Endothelial cell of umbilical vein (primary cell): ENCODE data around the gene GAST. TPM values are rescaled to one million over a fixed set of nuclear protein-coding genes. Genes with fewer than 3 reads are reported as not detected.

Source experiments
- BruUV-seq: library from RNA; stranded (reverse); fragments of 400-500 nt; replicated peaks from 2 replicates; lab custom pipeline; 2021; lab: Mats Ljungman, UMichigan
- CTCF ChIA-PET: fragments of 300-600, 350-600 bp; sonication (Branson Sonifier 250); formaldehyde crosslinking; loops from one replicate; lab custom pipeline; 2021; ENCODE audit warnings: antibody characterized with exemption, inconsistent platforms; lab: Charles Lee
- POLR2A ChIA-PET: fragments of 300-600, 350-600 bp; sonication (Branson Sonifier 250); formaldehyde crosslinking; loops from one replicate; lab custom pipeline; 2021; ENCODE audit warnings: antibody characterized with exemption, inconsistent platforms; lab: Charles Lee
- DNase-seq: peaks from one replicate; pipeline ENCODE4 v3.0.0-alpha.2; 2011; ENCODE audit warnings: low read depth, low spot score
- FAIRE-seq: peaks from 2 replicates; lab custom pipeline; 2011; peaks lifted over from hg19 to GRCh38; lab: Jason Lieb, UNC
- H2AFZ ChIP-seq: 2 replicates; pipeline ENCODE4 v1.6.0; 2012; ENCODE audit warnings: low read depth, low read length, control low read depth, inconsistent platforms
- H3K27ac ChIP-seq: 2 replicates; pipeline ENCODE4 v1.5.1; 2011; ENCODE audit warnings: low read depth, mild to moderate bottlenecking, control low read depth, low read length, moderate library complexity; ENCODE audit not compliant: insufficient read depth
- H3K27me3 ChIP-seq, 2 experiments: 2 replicates each; pipeline versions ENCODE4 v1.6.0 to v1.6.1; 2011; ENCODE audit warnings: low read length in 2 of 2, mixed read lengths in 1 of 2; ENCODE audit not compliant: control insufficient read depth in 2 of 2, insufficient read depth in 2 of 2
- H3K36me3 ChIP-seq, 2 experiments: 2 replicates in 1 of 2; 3 replicates in 1 of 2; pipeline ENCODE4 v1.5.1; 2011; ENCODE audit warnings: low read length in 2 of 2, mild to moderate bottlenecking in 1 of 2, moderate library complexity in 1 of 2; ENCODE audit not compliant: control insufficient read depth in 2 of 2, insufficient read depth in 2 of 2; ENCODE audit errors: extremely low read depth in 1 of 2
- H3K4me1 ChIP-seq: 3 replicates; pipeline ENCODE4 v1.5.1; 2011; ENCODE audit warnings: mild to moderate bottlenecking, low read length; ENCODE audit not compliant: control insufficient read depth, insufficient read depth; ENCODE audit errors: extremely low read depth
- H3K4me2 ChIP-seq: 2 replicates; pipeline ENCODE4 v1.6.1; 2011; ENCODE audit warnings: low read length, control low read depth, mixed read lengths; ENCODE audit not compliant: insufficient read depth
- H3K4me3 ChIP-seq, 3 experiments: fragments of 200-600 bp in 1 of 3; sonication (generic), shearing (Covaris generic) in 1 of 3; replicated peaks in 1 of 3; 2 replicates each; pipeline ENCODE4 v1.5.1; 2011 to 2016; ENCODE audit warnings: control low read depth in 3 of 3, low read length in 3 of 3, mild to moderate bottlenecking in 2 of 3, inconsistent platforms in 1 of 3, low read depth in 1 of 3, moderate library complexity in 1 of 3; ENCODE audit not compliant: insufficient read depth in 1 of 3
- H3K79me2 ChIP-seq: 2 replicates; pipeline ENCODE4 v1.6.0; 2012; ENCODE audit warnings: low read length, inconsistent platforms; ENCODE audit not compliant: control insufficient read depth, insufficient read depth
- H3K9ac ChIP-seq: replicated peaks from 2 replicates; pipeline ENCODE3; 2011; ENCODE audit warnings: low read length, control low read depth; ENCODE audit not compliant: insufficient read depth; ENCODE audit errors: extremely low read depth
- H3K9me1 ChIP-seq: replicated peaks from 3 replicates; pipeline ENCODE4 v1.6.0; 2011; ENCODE audit warnings: mild to moderate bottlenecking, low read length; ENCODE audit not compliant: control insufficient read depth, insufficient read depth; ENCODE audit errors: extremely low read depth
- H3K9me3 ChIP-seq: replicated peaks from 2 replicates; pipeline ENCODE4 v1.5.1; 2012; ENCODE audit warnings: low read length, inconsistent platforms; ENCODE audit not compliant: control insufficient read depth, insufficient read depth
- H4K20me1 ChIP-seq: replicated peaks from 2 replicates; pipeline ENCODE3; 2011; ENCODE audit warnings: mild to moderate bottlenecking, low read length; ENCODE audit not compliant: control insufficient read depth, insufficient read depth; ENCODE audit errors: extremely low read depth
- CTCF ChIP-seq, 2 donors: IDR thresholded peaks; 1 replicate in 1 of 2; 2 replicates in 1 of 2; pipeline ENCODE4 v1.5.1; 2011; ENCODE audit warnings: low read length in 2 of 2, mild to moderate bottlenecking in 2 of 2, moderate library complexity in 2 of 2, control low read depth in 1 of 2, inconsistent platforms in 1 of 2, low read depth in 1 of 2; ENCODE audit not compliant: insufficient read depth in 1 of 2; ENCODE audit errors: extremely low read depth in 1 of 2
- EZH2 ChIP-seq: IDR thresholded peaks from 2 replicates; pipeline ENCODE4 v1.6.1; 2012; ENCODE audit warnings: borderline replicate concordance, low read depth, mild to moderate bottlenecking, moderate library complexity, low read length, inconsistent platforms; ENCODE audit not compliant: severe bottlenecking
- FOS ChIP-seq: IDR thresholded peaks from 2 replicates; pipeline ENCODE4 v1.6.1; 2011; ENCODE audit warnings: mild to moderate bottlenecking, low read length, moderate library complexity, borderline replicate concordance; ENCODE audit not compliant: insufficient read depth
- GATA2 ChIP-seq: IDR thresholded peaks from 2 replicates; pipeline ENCODE4 v1.7.0; 2011; ENCODE audit warnings: low read depth, mild to moderate bottlenecking, moderate library complexity, mixed read lengths, low read length; ENCODE audit not compliant: insufficient read length, insufficient read depth
- JUN ChIP-seq: IDR thresholded peaks from 2 replicates; pipeline ENCODE4 v1.6.1; 2011; ENCODE audit warnings: borderline replicate concordance, low read depth; ENCODE audit not compliant: insufficient read length, insufficient read depth
- MAX ChIP-seq: IDR thresholded peaks from 2 replicates; pipeline ENCODE4 v1.6.1; 2011; ENCODE audit not compliant: insufficient read depth, insufficient read length
- MYC ChIP-seq: IDR thresholded peaks from one replicate; pipeline ENCODE4 v1.6.1; 2011; ENCODE audit warnings: mild to moderate bottlenecking, low read depth, low read length
- POLR2A ChIP-seq: IDR thresholded peaks from 2 replicates; pipeline ENCODE4 v1.6.1; 2012; ENCODE audit warnings: low read depth, mild to moderate bottlenecking, control low read depth, low read length
- POLR2AphosphoS5 ChIP-seq: IDR thresholded peaks from 2 replicates; pipeline ENCODE4 v1.6.1; 2012; ENCODE audit warnings: low read depth, mild to moderate bottlenecking, control low read depth, low read length, moderate library complexity; ENCODE audit not compliant: insufficient read depth
- dilution Hi-C: fragments of 300-500 bp; cut with MboI; formaldehyde crosslinking; loops from one replicate; pipeline ENCODE4 v1.15.0; 2019; ENCODE audit warnings: low sequenced_read_pairs; ENCODE audit not compliant: extremely low pct_ligation_motif_present
- intact Hi-C: fragments of 100-400 bp; cut with micrococcal nuclease; formaldehyde crosslinking; loops from one replicate; pipeline ENCODE4 v1.10.0; 2022
- polyA plus RNA-seq, 4 experiments: library from polyadenylated mRNA; depleted of rRNA in 3 of 4; stranded (reverse) in 3 of 4; unstranded in 1 of 4; fragments of >200 nt; gene quantifications; 2 replicates each; pipeline versions ENCODE4 v1.2.1 to v1.2.3, GENCODE V29; 2011 to 2012; ENCODE audit warnings: missing spikeins in 1 of 4
- total RNA-seq: library from RNA; stranded (reverse); gene quantifications from 2 replicates; pipeline ENCODE4 v1.2.3, GENCODE V29; 2021

Gene GAST
- total and polyA plus RNA-seq, 2 donors (not counting 3 experiments of a cell fraction or from before 2014, with no cell fraction given), result not detected

GRCh38 chr17:41740506-41740905, 28.4 kb downstream of the GAST start:
- H3K27me3 ChIP-seq, result peaks cover 5 to 12% of the 10 kb centered on the region in 2 experiments
- no peak for TF ChIP-seq FOS
- no peak for TF ChIP-seq EZH2
- TF ChIP-seq GATA2, result no peak
- no peak for TF ChIP-seq POLR2A
- no peak for TF ChIP-seq POLR2AphosphoS5
- TF ChIP-seq CTCF (IDR thresholded peaks at IDR 0.05; ENCODE audit: extremely low read depth in 1 of 2, insufficient read depth in 1 of 2, low read depth in 1 of 2, low read length in 2 of 2), result no peak
- no peak for TF ChIP-seq MAX
- no peak for TF ChIP-seq MYC
- no peak for TF ChIP-seq JUN
- dilution Hi-C loops, result loop anchor here (10.0 kb wide), 1 partner anchor 64 kb away; no protein-coding TSS in a partner anchor
- no peak overlapping the region for H3K4me2 ChIP-seq
- BruUV-seq, result no TSS peak
- H2AFZ ChIP-seq, result no peak overlapping the region
- H3K79me2 ChIP-seq, result no peaks in the 10 kb centered on the region
- H4K20me1 ChIP-seq, result no peaks in the 10 kb centered on the region
- no peak overlapping the region for H3K9ac ChIP-seq
- FAIRE-seq (no peak), DNase-seq (no peak)
- CTCF ChIA-PET, result interaction anchor here (1.1 to 2.8 kb wide), 7 partner anchors 13 to 71 kb away, joined by 3 to 13 read pairs (median 5); partner anchors contain the start of genes JUP and P3H4
- intact Hi-C loops, result no loop called here
- POLR2A ChIA-PET, result interaction anchor here (1.1 kb wide), 1 partner anchor 46 kb away, joined by 3 read pairs; the partner anchor contains the start of gene JUP
- H3K4me1 ChIP-seq, result no peaks in the 10 kb centered on the region
- no peak overlapping the region for H3K4me3 ChIP-seq
- no peaks in the 10 kb centered on the region for H3K9me1 ChIP-seq
- no peak overlapping the region for H3K27ac ChIP-seq
- H3K9me3 ChIP-seq, result no peaks in the 10 kb centered on the region
- no peaks in the 10 kb centered on the region for H3K36me3 ChIP-seq
